ENCODE data around the gene SLIT3.

SLIT3 gene

GRCh38 chr5:168844016-168844921, 456.7 kb downstream of the SLIT3 start:
- DNase-seq, result no peak

GRCh38 chr5:168843277-168844015, 457.5 kb downstream of the SLIT3 start:
- no peak for DNase-seq

- no peak for DNase-seq
These were observed 458.3 kb downstream of the SLIT3 start for GRCh38 chr5:168842571-168843205.

GRCh38 chr5:168837852-168838251, 463.1 kb downstream of the SLIT3 start:
- DNase-seq, result no peak

- no peak for DNase-seq
These were observed 464.2 kb downstream of the SLIT3 start for GRCh38 chr5:168836603-168837231.

GRCh38 chr5:168833936-168834335, 467.0 kb downstream of the SLIT3 start:
- no peak for DNase-seq

- DNase-seq, result no peak
These were observed 467.6 kb downstream of the SLIT3 start for GRCh38 chr5:168833383-168833782.

GRCh38 chr5:168832308-168832707, 468.6 kb downstream of the SLIT3 start:
- no peak for DNase-seq

- DNase-seq, result no peak
These were observed 469.6 kb downstream of the SLIT3 start for GRCh38 chr5:168831383-168831782.

GRCh38 chr5:168830833-168831232, 470.1 kb downstream of the SLIT3 start:
- no peak for DNase-seq

- DNase-seq, result no peak
These were observed 471.0 kb downstream of the SLIT3 start for GRCh38 chr5:168829922-168830417.

GRCh38 chr5:168829044-168829443, 471.9 kb downstream of the SLIT3 start:
- no peak for DNase-seq

- DNase-seq, result no peak
These were observed 473.3 kb downstream of the SLIT3 start for GRCh38 chr5:168827636-168828035.

GRCh38 chr5:168826246-168826725, 474.7 kb downstream of the SLIT3 start:
- no peak for DNase-seq

- no peak for DNase-seq
These were observed 478.1 kb downstream of the SLIT3 start for GRCh38 chr5:168822745-168823281.

GRCh38 chr5:168822248-168822744, 478.6 kb downstream of the SLIT3 start:
- DNase-seq, result no peak

GRCh38 chr5:168820874-168821273, 480.1 kb downstream of the SLIT3 start:
- no peak for DNase-seq

GRCh38 chr5:168819004-168819621, 481.8 kb downstream of the SLIT3 start:
- no peak for DNase-seq

- peak; percentile 70 for DNase-seq
These were observed 482.4 kb downstream of the SLIT3 start for GRCh38 chr5:168818558-168818957.

GRCh38 chr5:168817591-168817990, 483.3 kb downstream of the SLIT3 start:
- no peak for DNase-seq

- DNase-seq, result no peak
These were observed 484.3 kb downstream of the SLIT3 start for GRCh38 chr5:168816661-168817060.
